IMR-90 (cell line): ENCODE results near the gene GABRR1. TPM values are rescaled to one million over a fixed set of nuclear protein-coding genes. Genes with fewer than 3 reads are reported as not detected.
"Not testable (repeated sequence)": the region's sequence is repeated elsewhere in the genome, so short reads cannot be mapped to it uniquely, and the experiment has no call there.

Experiments
- ATAC-seq: fragments of 200-7000 bp; cut with Tn5 transposase; 2 replicates; pipeline ENCODE4 v1.9.1; 2020; ENCODE audit warnings: low read depth, mild to moderate bottlenecking, moderate library complexity
- BruUV-seq: library from RNA; stranded (reverse); fragments of 400-500 nt; replicated peaks from 2 replicates; lab custom pipeline; 2021; lab: Mats Ljungman, UMichigan
- CTCF ChIA-PET: fragments of 300-600 bp; formaldehyde crosslinking; extraction: SDS; loops from one replicate; lab custom pipeline; 2021; ENCODE audit warnings: antibody characterized with exemption; lab: Yijun Ruan, JAX
- POLR2A ChIA-PET: fragments of 300-600 bp; sonication (Branson Sonifier 250); formaldehyde crosslinking; loops from one replicate; lab custom pipeline; 2022; ENCODE audit warnings: antibody characterized with exemption; ENCODE audit not compliant: unreplicated experiment; lab: Charles Lee
- DNase-seq: peaks from one replicate; pipeline ENCODE4 v3.0.0; 2013
- H2AFZ ChIP-seq: replicated peaks from 2 replicates; pipeline ENCODE3; 2013; ENCODE audit warnings: low read length, mild to moderate bottlenecking; ENCODE audit not compliant: poor library complexity
- H2AK5ac ChIP-seq: 2 replicates; pipeline ENCODE4 v1.6.1; 2013; ENCODE audit warnings: low read depth, low read length, inconsistent platforms
- H2AK9ac ChIP-seq: replicated peaks from 2 replicates; pipeline ENCODE3; 2013; ENCODE audit warnings: mild to moderate bottlenecking, low read depth, low read length, moderate library complexity; ENCODE audit not compliant: poor library complexity
- H2BK120ac ChIP-seq: 2 replicates; pipeline ENCODE4 v1.6.1; 2013; ENCODE audit warnings: low read depth, low read length, inconsistent platforms
- H2BK15ac ChIP-seq: 3 replicates; pipeline ENCODE4 v1.6.1; 2013; ENCODE audit warnings: low read depth, low read length, inconsistent platforms
- H2BK20ac ChIP-seq: 2 replicates; pipeline ENCODE4 v1.6.1; 2013; ENCODE audit warnings: low read depth, mild to moderate bottlenecking, inconsistent platforms, low read length, moderate library complexity
- H2BK5ac ChIP-seq: 2 replicates; pipeline ENCODE4 v1.6.1; 2013; ENCODE audit warnings: mild to moderate bottlenecking, low read depth, low read length, inconsistent platforms; ENCODE audit not compliant: poor library complexity, severe bottlenecking
- H3K14ac ChIP-seq: replicated peaks from 2 replicates; pipeline ENCODE4 v1.6.1; 2013; ENCODE audit warnings: low read depth, low read length, inconsistent platforms
- H3K18ac ChIP-seq: 2 replicates; pipeline ENCODE4 v1.6.1; 2013; ENCODE audit warnings: low read depth, low read length, control low read depth
- H3K23ac ChIP-seq: 2 replicates; pipeline ENCODE4 v1.6.1; 2013; ENCODE audit warnings: low read depth, low read length, inconsistent platforms
- H3K27ac ChIP-seq: 2 replicates; pipeline ENCODE4 v1.5.1; 2013; ENCODE audit warnings: mild to moderate bottlenecking, control low read depth, low read length; ENCODE audit not compliant: insufficient read depth
- H3K27me3 ChIP-seq: 2 replicates; pipeline ENCODE4 v1.6.1; 2013; ENCODE audit warnings: low read length; ENCODE audit not compliant: control insufficient read depth, insufficient read depth
- H3K36me3 ChIP-seq: 2 replicates; pipeline ENCODE4 v1.6.1; 2013; ENCODE audit warnings: low read length, mixed read lengths; ENCODE audit not compliant: control insufficient read depth, insufficient read depth
- H3K4ac ChIP-seq: 2 replicates; pipeline ENCODE4 v1.6.1; 2013; ENCODE audit warnings: low read depth, low read length, inconsistent platforms
- H3K4me1 ChIP-seq: 2 replicates; pipeline ENCODE4 v1.6.1; 2013; ENCODE audit warnings: low read length, mixed read lengths; ENCODE audit not compliant: control insufficient read depth, insufficient read depth
- H3K4me2 ChIP-seq: 2 replicates; pipeline ENCODE4 v1.6.1; 2013; ENCODE audit warnings: low read depth, mild to moderate bottlenecking, control low read depth, low read length, moderate library complexity
- H3K4me3 ChIP-seq: 2 replicates; pipeline ENCODE4 v1.5.1; 2013; ENCODE audit warnings: low read depth, mild to moderate bottlenecking, control low read depth, low read length, moderate library complexity; ENCODE audit not compliant: insufficient read depth
- H3K56ac ChIP-seq: 2 replicates; pipeline ENCODE4 v1.6.1; 2013; ENCODE audit warnings: low read length, inconsistent platforms; ENCODE audit not compliant: insufficient read depth; ENCODE audit errors: extremely low read depth
- H3K79me1 ChIP-seq, 2 experiments: 2 replicates each; pipeline ENCODE4 v1.6.1; 2013; ENCODE audit warnings: low read length in 2 of 2, inconsistent platforms in 1 of 2, low read depth in 1 of 2
- H3K9ac ChIP-seq: 2 replicates; pipeline ENCODE4 v1.6.1; 2013; ENCODE audit warnings: low read depth, low read length, control low read depth
- H3K9me1 ChIP-seq: 2 replicates; pipeline ENCODE4 v1.6.1; 2013; ENCODE audit warnings: low read length, inconsistent platforms; ENCODE audit not compliant: insufficient read depth
- H3K9me3 ChIP-seq: 2 replicates; pipeline ENCODE4 v1.6.1; 2013; ENCODE audit warnings: low read length; ENCODE audit not compliant: control insufficient read depth, insufficient read depth
- H4K20me1 ChIP-seq: 2 replicates; pipeline ENCODE4 v1.6.1; 2013; ENCODE audit warnings: low read length, inconsistent platforms; ENCODE audit not compliant: insufficient read depth
- H4K5ac ChIP-seq: 2 replicates; pipeline ENCODE4 v1.6.1; 2013; ENCODE audit warnings: mild to moderate bottlenecking, low read depth, low read length, control low read depth
- H4K8ac ChIP-seq, 2 experiments: 2 replicates each; pipeline ENCODE4 v1.6.1; 2013; ENCODE audit warnings: low read depth in 2 of 2, low read length in 2 of 2, control low read depth in 1 of 2, inconsistent platforms in 1 of 2
- H4K91ac ChIP-seq: 2 replicates; pipeline ENCODE4 v1.6.1; 2013; ENCODE audit warnings: low read depth, low read length, inconsistent platforms; ENCODE audit not compliant: insufficient read depth
- WGBS, 2 experiments: methylation state at CpG; one replicate each; pipeline versions ENCODE4 v1.1.5 to v1.1.7; 2013; ENCODE audit warnings: missing lambda C conversion rate in 2 of 2; ENCODE audit not compliant: insufficient read length in 1 of 2; ENCODE audit errors: extremely low coverage in 2 of 2; 5-methylcytosine and 5-hydroxymethylcytosine counted together
- dilution Hi-C: fragments of 300-500 bp; cut with HindIII; formaldehyde crosslinking; loops from one replicate; pipeline ENCODE4 v1.14.3; 2018; ENCODE audit warnings: low sequenced_read_pairs; ENCODE audit not compliant: unreplicated experiment
- in situ Hi-C: fragments of 300-500 bp; cut with MboI; formaldehyde crosslinking; loops from 3 replicates; pipeline ENCODE4 v1.14.3; 2019; ENCODE audit warnings: low sequenced_read_pairs, inconsistent platforms, mixed read lengths
- intact Hi-C: fragments of 100-400 bp; cut with micrococcal nuclease; formaldehyde crosslinking; loops from 2 replicates; pipeline ENCODE4 v1.10.0; 2022
- polyA plus RNA-seq, 3 experiments: library from polyadenylated mRNA; depleted of rRNA; stranded (reverse); fragments of >200 nt; gene quantifications; 2 replicates each; pipeline ENCODE4 v1.2.3, GENCODE V29; 2012; ENCODE audit warnings: low replicate concordance in 1 of 3
- total RNA-seq: library from RNA; depleted of rRNA; stranded (reverse); fragments of >200 nt; gene quantifications from 2 replicates; pipeline ENCODE4 v1.2.3, GENCODE V29; 2012; rRNA removed

Gene GABRR1
- total and polyA plus RNA-seq, 2 of the 4 experiments (the other 2 are of a cell fraction): not detected

GRCh38 chr6:89128256-89128671, 88.9 kb downstream of the GABRR1 start:
- H3K79me1 ChIP-seq, DNase-seq, H4K20me1 ChIP-seq, H2AK9ac ChIP-seq, H2BK120ac ChIP-seq, H4K5ac ChIP-seq, H3K18ac ChIP-seq, BruUV-seq, H3K9me3 ChIP-seq, H2BK5ac ChIP-seq, POLR2A ChIA-PET, H3K9ac ChIP-seq, H3K14ac ChIP-seq, H2BK20ac ChIP-seq, H3K23ac ChIP-seq, H3K56ac ChIP-seq, H3K4me2 ChIP-seq, H3K4me1 ChIP-seq, H3K36me3 ChIP-seq, H3K4me3 ChIP-seq, H4K8ac ChIP-seq, H2AK5ac ChIP-seq, H2AFZ ChIP-seq, H3K27ac ChIP-seq, H3K9me1 ChIP-seq, intact Hi-C loops, dilution Hi-C loops, H3K4ac ChIP-seq, CTCF ChIA-PET, H2BK15ac ChIP-seq, H3K27me3 ChIP-seq, H4K91ac ChIP-seq, ATAC-seq: not testable (repeated sequence)
- no CpG with 5 or more reads among the region's 2 CpGs for WGBS, 2 experiments
- in situ Hi-C loops: loop anchor here (10.0 to 25.0 kb wide), 2 partner anchors 117 to 234 kb away; partner anchors contain the start of gene UBE2J1

Other genes starting within 250 kb of the GABRR1 start
- 6.5 and 18.3 TPM in 2 replicates for gene PNRC1, start 136.6 kb downstream of the GABRR1 start, total RNA-seq
- gene PNRC1, start 136.6 kb downstream of the GABRR1 start, polyA plus RNA-seq (2012; rRNA removed): 7.6 and 8.1 TPM in 2 replicates
- 0.28 and 0.36 TPM in 2 replicates for gene SRSF12, start 99.3 kb downstream of the GABRR1 start, total RNA-seq
- gene SRSF12, start 99.3 kb downstream of the GABRR1 start, polyA plus RNA-seq (2012; rRNA removed): 0.13 and 0.21 TPM in 2 replicates
- 6.5 and 11.4 TPM in 2 replicates for gene PM20D2, start 71.3 kb downstream of the GABRR1 start, total RNA-seq
- 5.0 and 6.0 TPM in 2 replicates for gene PM20D2, start 71.3 kb downstream of the GABRR1 start, polyA plus RNA-seq (2012; rRNA removed)
- gene GABRR2, start 97.9 kb upstream of the GABRR1 start, total RNA-seq: under 0.01 TPM in 1 of 2 replicates, not detected in the other
- 0.24 and 0.26 TPM in 2 replicates for gene GABRR2, start 97.9 kb upstream of the GABRR1 start, polyA plus RNA-seq (2012; rRNA removed)
- gene UBE2J1, start 135.4 kb upstream of the GABRR1 start, total RNA-seq: 35.3 and 37.8 TPM in 2 replicates
- gene UBE2J1, start 135.4 kb upstream of the GABRR1 start, polyA plus RNA-seq (2012; rRNA removed): 19.8 and 20.9 TPM in 2 replicates
- not detected in 2 replicates for gene RRAGD, start 194.9 kb upstream of the GABRR1 start, total RNA-seq
- not detected in 2 replicates for gene RRAGD, start 194.9 kb upstream of the GABRR1 start, polyA plus RNA-seq (2012; rRNA removed)
- 0.18 and 0.28 TPM in 2 replicates for gene ANKRD6, start 215.8 kb upstream of the GABRR1 start, total RNA-seq
- gene ANKRD6, start 215.8 kb upstream of the GABRR1 start, polyA plus RNA-seq (2012; rRNA removed): 0.12 and 0.44 TPM in 2 replicates